H1 (cell line): ENCODE measurements around the gene MAPK8IP3. TPM values are rescaled to one million over a fixed set of nuclear protein-coding genes. Genes with fewer than 3 reads are reported as not detected.

Experiments used
- CTCF ChIA-PET: fragments of 300-600 bp; sonication (Branson Sonifier 250); formaldehyde crosslinking; loops from one replicate; lab custom pipeline; 2021; ENCODE audit not compliant: partially characterized antibody; lab: Charles Lee
- POLR2A ChIA-PET: fragments of 300-600 bp; sonication (Branson Sonifier 250); formaldehyde crosslinking; loops from one replicate; lab custom pipeline; 2021; ENCODE audit warnings: inconsistent platforms; ENCODE audit not compliant: partially characterized antibody; lab: Charles Lee
- DNase-seq, 2 experiments: peaks; one replicate each; pipeline versions ENCODE4 v3.0.0 to v3.0.0-alpha.2; 2010 to 2022; ENCODE audit warnings: low spot score in 2 of 2, low read depth in 1 of 2, mixed read lengths in 1 of 2
- FAIRE-seq: peaks from 2 replicates; lab custom pipeline; 2011; peaks lifted over from hg19 to GRCh38; lab: Jason Lieb, UNC
- H2AFZ ChIP-seq: 2 replicates; pipeline ENCODE4 v1.8.1; 2012; ENCODE audit warnings: low read length, inconsistent platforms
- H2AK5ac ChIP-seq: 2 replicates; pipeline ENCODE4 v1.6.1; 2013; ENCODE audit warnings: low read depth, low read length
- H2BK120ac ChIP-seq: replicated peaks from 2 replicates; pipeline ENCODE3; 2013; ENCODE audit warnings: low read depth, low read length, inconsistent platforms
- H2BK12ac ChIP-seq: 2 replicates; pipeline ENCODE4 v1.6.1; 2013; ENCODE audit warnings: low read depth, low read length
- H2BK15ac ChIP-seq: 2 replicates; pipeline ENCODE4 v1.6.1; 2013; ENCODE audit warnings: low read length
- H2BK20ac ChIP-seq: 2 replicates; pipeline ENCODE4 v1.6.1; 2013; ENCODE audit warnings: low read length
- H2BK5ac ChIP-seq: 2 replicates; pipeline ENCODE4 v1.6.1; 2013; ENCODE audit warnings: low read depth, low read length
- H3K14ac ChIP-seq: 2 replicates; pipeline ENCODE4 v1.6.1; 2013; ENCODE audit warnings: inconsistent platforms; ENCODE audit not compliant: insufficient read length
- H3K18ac ChIP-seq: 2 replicates; pipeline ENCODE4 v1.6.1; 2013; ENCODE audit warnings: low read length; ENCODE audit errors: extremely low read depth
- H3K23ac ChIP-seq: 2 replicates; pipeline ENCODE4 v1.6.1; 2013; ENCODE audit warnings: inconsistent platforms; ENCODE audit not compliant: insufficient read length
- H3K23me2 ChIP-seq: 2 replicates; pipeline ENCODE4 v1.6.1; 2013; ENCODE audit warnings: low read depth, low read length
- H3K27ac ChIP-seq: 2 replicates; pipeline ENCODE4 v1.6.1; 2011; ENCODE audit warnings: low read depth, low read length, inconsistent platforms
- H3K27me3 ChIP-seq, 4 experiments: replicated peaks in 1 of 4; 1 replicate in 1 of 4; 2 replicates in 3 of 4; pipeline versions ENCODE4 v1.6.1 to v1.8.1; 2011 to 2013; ENCODE audit warnings: low read length in 3 of 4, mild to moderate bottlenecking in 3 of 4, inconsistent platforms in 2 of 4, mixed read lengths in 2 of 4, moderate library complexity in 1 of 4; ENCODE audit not compliant: control insufficient read depth in 3 of 4, insufficient read depth in 3 of 4; ENCODE audit errors: extremely low read depth in 1 of 4
- H3K36me3 ChIP-seq, 4 experiments: 2 replicates each; pipeline versions ENCODE4 v1.6.1 to v1.8.1; 2011 to 2013; ENCODE audit warnings: mild to moderate bottlenecking in 4 of 4, low read length in 3 of 4, moderate library complexity in 2 of 4, control low read depth in 1 of 4, inconsistent platforms in 1 of 4; ENCODE audit not compliant: insufficient read depth in 4 of 4, control insufficient read depth in 2 of 4
- H3K4ac ChIP-seq: replicated peaks from 2 replicates; pipeline ENCODE3; 2013; ENCODE audit warnings: low read length, low read depth, mixed read lengths, inconsistent platforms; ENCODE audit not compliant: insufficient read length
- H3K4me1 ChIP-seq, 4 experiments: replicated peaks in 1 of 4; 1 replicate in 1 of 4; 2 replicates in 3 of 4; pipeline versions ENCODE4 v1.6.1 to v1.8.1; 2011 to 2013; ENCODE audit warnings: low read length in 3 of 4, inconsistent platforms in 2 of 4, mixed read lengths in 1 of 4; ENCODE audit not compliant: insufficient read depth in 4 of 4, control insufficient read depth in 3 of 4
- H3K4me2 ChIP-seq, 2 experiments: 2 replicates each; pipeline versions ENCODE4 v1.6.1 to v1.8.1; 2011 to 2013; ENCODE audit warnings: low read depth in 2 of 2, low read length in 2 of 2, control low read depth in 1 of 2, inconsistent platforms in 1 of 2, mild to moderate bottlenecking in 1 of 2; ENCODE audit not compliant: insufficient read depth in 1 of 2
- H3K4me3 ChIP-seq, 4 experiments: fragments of 200-600, 300-600 bp in 1 of 4; sonication (generic), shearing (Covaris generic), sonication (Bioruptor Twin) in 1 of 4; 2 replicates each; pipeline versions ENCODE4 v1.5.1 to v1.8.1; 2011 to 2016; ENCODE audit warnings: low read length in 4 of 4, low read depth in 3 of 4, control low read depth in 2 of 4, inconsistent platforms in 2 of 4, mild to moderate bottlenecking in 2 of 4, mixed read lengths in 1 of 4, moderate library complexity in 1 of 4; ENCODE audit not compliant: insufficient read depth in 2 of 4; ENCODE audit errors: extremely low read depth in 1 of 4
- H3K56ac ChIP-seq: replicated peaks from 2 replicates; pipeline ENCODE3; 2013; ENCODE audit warnings: low read depth, mild to moderate bottlenecking, mixed read lengths, low read length, inconsistent platforms; ENCODE audit not compliant: insufficient read length
- H3K79me1 ChIP-seq: 2 replicates; pipeline ENCODE4 v1.6.1; 2013; ENCODE audit warnings: low read depth, low read length, control low read depth
- H3K79me2 ChIP-seq, 2 experiments: 2 replicates each; pipeline versions ENCODE4 v1.6.1 to v1.8.1; 2012 to 2013; ENCODE audit warnings: low read length in 2 of 2, mild to moderate bottlenecking in 2 of 2, inconsistent platforms in 1 of 2; ENCODE audit not compliant: insufficient read depth in 2 of 2, control insufficient read depth in 1 of 2
- H3K9ac ChIP-seq, 4 experiments: replicated peaks in 1 of 4; 1 replicate in 1 of 4; 2 replicates in 3 of 4; pipeline versions ENCODE4 v1.6.1 to v1.8.1; 2011 to 2013; ENCODE audit warnings: low read depth in 3 of 4, low read length in 3 of 4, control low read depth in 2 of 4, mild to moderate bottlenecking in 2 of 4, moderate library complexity in 2 of 4, inconsistent platforms in 1 of 4; ENCODE audit errors: extremely low read depth in 1 of 4
- H3K9me3 ChIP-seq, 2 experiments: 2 replicates each; pipeline versions ENCODE4 v1.6.1 to v1.8.1; 2012 to 2013; ENCODE audit warnings: mild to moderate bottlenecking in 2 of 2, moderate library complexity in 2 of 2, control low read depth in 1 of 2, inconsistent platforms in 1 of 2, low read depth in 1 of 2, low read length in 1 of 2, mixed read lengths in 1 of 2; ENCODE audit not compliant: insufficient read depth in 2 of 2
- H4K20me1 ChIP-seq, 2 experiments: replicated peaks in 1 of 2; 2 replicates each; pipeline versions ENCODE3 to v1.8.1; 2011 to 2013; ENCODE audit warnings: inconsistent platforms in 2 of 2, low read length in 2 of 2, mild to moderate bottlenecking in 1 of 2; ENCODE audit not compliant: insufficient read depth in 2 of 2, control insufficient read depth in 1 of 2
- H4K5ac ChIP-seq: 2 replicates; pipeline ENCODE4 v1.6.1; 2013; ENCODE audit warnings: low read length, low read depth, mixed read lengths, inconsistent platforms; ENCODE audit not compliant: insufficient read length
- H4K8ac ChIP-seq: 2 replicates; pipeline ENCODE4 v1.8.0; 2013; ENCODE audit warnings: mild to moderate bottlenecking, moderate library complexity, low read length, inconsistent platforms; ENCODE audit not compliant: insufficient read depth; ENCODE audit errors: extremely low read depth
- H4K91ac ChIP-seq: replicated peaks from 2 replicates; pipeline ENCODE3; 2013; ENCODE audit warnings: low read length, mixed read lengths, inconsistent platforms; ENCODE audit not compliant: insufficient read length
- ATF3 ChIP-seq: IDR thresholded peaks from 2 replicates; pipeline ENCODE4 v1.6.1; 2011; ENCODE audit warnings: low read depth, mild to moderate bottlenecking, low read length; ENCODE audit not compliant: insufficient read depth
- BACH1 ChIP-seq: IDR thresholded peaks from 2 replicates; pipeline ENCODE4 v1.6.1; 2012; ENCODE audit warnings: low read length, improper control_type of control experiment
- BCL11A ChIP-seq, 2 experiments: IDR thresholded peaks; one replicate each; pipeline ENCODE4 v1.6.1; 2011; ENCODE audit warnings: low read depth in 2 of 2, low read length in 2 of 2, mild to moderate bottlenecking in 2 of 2
- CBX5 ChIP-seq: fragments of 300-800, 300-1000 bp; sonication (generic); IDR thresholded peaks from 2 replicates; pipeline ENCODE4 v1.7.1; 2016; ENCODE audit warnings: antibody characterized with exemption, low read length, low read depth
- CTBP2 ChIP-seq: IDR thresholded peaks from 2 replicates; pipeline ENCODE4 v1.7.0; 2011; ENCODE audit warnings: borderline replicate concordance, mild to moderate bottlenecking, moderate library complexity, mixed read lengths, low read length; ENCODE audit not compliant: insufficient read depth, insufficient read length
- KDM1A ChIP-seq: fragments of 200-600, 300-600 bp; sonication (generic); IDR thresholded peaks from 2 replicates; pipeline ENCODE4 v1.7.1; 2016; ENCODE audit warnings: mild to moderate bottlenecking, low read length, borderline replicate concordance
- KDM4A ChIP-seq: IDR thresholded peaks from one replicate; pipeline ENCODE4 v1.7.1; 2012; ENCODE audit warnings: low read depth, mild to moderate bottlenecking, moderate library complexity, low read length, inconsistent platforms; ENCODE audit not compliant: severe bottlenecking
- KDM5A ChIP-seq: fragments of 200-600 bp; IDR thresholded peaks from 2 replicates; pipeline ENCODE4 v1.7.1; 2012; ENCODE audit warnings: mild to moderate bottlenecking, low read length, inconsistent platforms, mixed read lengths
- MAFK ChIP-seq: IDR thresholded peaks from 2 replicates; pipeline ENCODE4 v1.6.1; 2012; ENCODE audit warnings: low read depth, mild to moderate bottlenecking, improper control_type of control experiment, low read length
- POLR2A ChIP-seq, 2 experiments: IDR thresholded peaks; 1 replicate in 1 of 2; 2 replicates in 1 of 2; pipeline ENCODE4 v1.6.1; 2011; ENCODE audit warnings: low read depth in 2 of 2, low read length in 2 of 2, mild to moderate bottlenecking in 2 of 2; ENCODE audit errors: control extremely low read depth in 1 of 2
- SIX5 ChIP-seq: IDR thresholded peaks from 2 replicates; pipeline ENCODE4 v1.6.1; 2011; ENCODE audit warnings: mild to moderate bottlenecking, low read depth, low read length
- SUZ12 ChIP-seq: fragments of 200-600 bp; sonication (generic); IDR thresholded peaks from 2 replicates; pipeline ENCODE4 v1.6.1; 2012; ENCODE audit warnings: mild to moderate bottlenecking, inconsistent platforms, low read length, moderate library complexity, mixed read lengths
- TBP ChIP-seq: IDR thresholded peaks from 2 replicates; pipeline ENCODE4 v1.6.1; 2011; ENCODE audit warnings: low read depth, low read length, improper control_type of control experiment
- WGBS, 2 experiments: shearing (Covaris generic) in 1 of 2; methylation state at CpG; one replicate each; pipeline versions ENCODE4 v1.1.6 to v1.1.7; 2013 to 2015; ENCODE audit warnings: low lambda C conversion rate in 2 of 2, mixed read lengths in 2 of 2, inconsistent platforms in 1 of 2, low coverage in 1 of 2, missing lambda C conversion rate in 1 of 2; ENCODE audit not compliant: insufficient replicate concordance in 2 of 2, insufficient coverage in 1 of 2, insufficient read length in 1 of 2; ENCODE audit errors: extremely low coverage in 1 of 2, missing lambda C conversion rate in 1 of 2; 5-methylcytosine and 5-hydroxymethylcytosine counted together
- polyA plus RNA-seq, 7 experiments: library from polyadenylated mRNA; depleted of rRNA in 3 of 7; stranded (reverse) in 5 of 7; unstranded in 2 of 7; fragments of >200 nt in 5 of 7; fragments of 200-250 nt in 2 of 7; gene quantifications; 1 replicate in 5 of 7; 2 replicates in 1 of 7; 4 replicates in 1 of 7; pipeline versions ENCODE4 v1.2.1 to v1.2.3, GENCODE V29; 2011 to 2013; ENCODE audit warnings: missing spikeins in 2 of 7, mixed read lengths in 2 of 7
- total RNA-seq: library from RNA; stranded (reverse); fragmentation: NEBNext Ultra II Directional; extraction: Animal tissue kit (Norgen Biotek cat#: 25700); gene quantifications from 2 replicates; pipeline ENCODE4 v1.2.1, GENCODE V29; 2021

The MAPK8IP3 gene
- total and polyA plus RNA-seq, 2 of the 8 experiments (the other 6 are each of a cell fraction or from before 2014, with no cell fraction given): 16.9 to 43.4 TPM

DNA sequence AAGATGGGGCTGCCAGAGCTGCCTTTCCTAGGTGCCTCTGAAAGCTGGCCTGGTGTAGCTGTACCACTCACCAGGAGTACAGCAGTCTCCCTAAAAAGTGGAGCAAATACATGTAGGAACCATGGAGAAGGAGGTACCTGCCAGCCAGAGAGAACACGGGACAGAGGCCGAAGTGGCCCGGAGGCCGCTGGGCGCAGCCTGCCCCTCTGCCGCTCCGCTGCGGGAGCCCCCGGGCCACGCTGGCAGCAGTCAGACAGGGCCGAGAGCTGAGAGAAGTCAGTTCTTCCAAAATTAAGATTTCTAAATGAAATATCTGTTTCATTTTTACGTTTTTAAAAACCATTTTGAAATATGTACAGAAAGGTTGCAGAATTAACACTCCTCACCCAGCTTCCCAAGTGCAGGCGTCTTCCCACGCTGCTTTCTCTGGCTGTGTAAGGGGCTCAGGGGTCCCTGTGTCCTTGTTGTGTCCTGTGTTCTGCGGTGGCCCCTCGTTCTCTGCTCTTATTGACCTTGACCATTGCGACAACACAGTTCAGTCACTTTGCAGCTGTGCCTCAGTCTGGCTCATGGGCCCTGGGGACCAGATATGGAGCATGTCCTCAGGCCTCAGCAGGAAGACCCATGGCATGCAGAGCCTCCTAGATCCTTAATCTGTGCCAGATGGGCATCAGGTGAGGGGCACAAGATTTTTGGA, 5.0 kb downstream of the MAPK8IP3 start:
- H3K18ac ChIP-seq: no peak overlapping the region
- H3K4me3 ChIP-seq: no peak overlapping the region
- H4K8ac ChIP-seq: no peak overlapping the region
- H3K14ac ChIP-seq: no peak overlapping the region
- FAIRE-seq (no peak), DNase-seq (no peak)
- H2BK20ac ChIP-seq: no peak overlapping the region
- no peak overlapping the region for H3K56ac ChIP-seq
- no peak overlapping the region for H2BK120ac ChIP-seq
- no peaks in the 10 kb centered on the region for H3K27me3 ChIP-seq
- no peaks in the 10 kb centered on the region for H3K9me3 ChIP-seq
- no peak overlapping the region for H3K27ac ChIP-seq
- no peak overlapping the region for H2BK15ac ChIP-seq
- no peak overlapping the region for H4K91ac ChIP-seq
- H3K23ac ChIP-seq: no peak overlapping the region
- no peak overlapping the region for H2BK12ac ChIP-seq
- H3K79me1 ChIP-seq: peaks cover 22% of the 10 kb centered on the region
- no peak overlapping the region for H3K4ac ChIP-seq
- CTCF ChIA-PET: interaction anchor here (1.0 kb wide), 1 partner anchor 9 kb away, joined by 3 read pairs; no protein-coding TSS in a partner anchor
- POLR2A ChIA-PET: interaction anchor here (0.7 to 1.2 kb wide), 3 partner anchors 20 to 99 kb away, joined by 3 read pairs; partner anchors contain the start of gene IFT140
- H3K23me2 ChIP-seq: peaks cover 8% of the 10 kb centered on the region
- H2AK5ac ChIP-seq: no peak overlapping the region
- H3K4me2 ChIP-seq: no peak overlapping the region
- no peak overlapping the region for H3K9ac ChIP-seq
- H4K20me1 ChIP-seq: peaks cover 17 to 34% of the 10 kb centered on the region in 2 experiments
- H3K79me2 ChIP-seq: peaks cover 3 to 68% of the 10 kb centered on the region in 2 experiments
- no peaks in the 10 kb centered on the region; a peak in 1 of 8 replicates for H3K36me3 ChIP-seq
- peaks cover 11 to 30% (median 16%) of the 10 kb centered on the region in 4 experiments for H3K4me1 ChIP-seq
- H2BK5ac ChIP-seq: no peak overlapping the region
- WGBS, 2 experiments: 92% methylated on average over 17 of the region's 17 CpGs; no CpG with 5 or more reads in 1 of the 2 experiments
- H4K5ac ChIP-seq: no peak overlapping the region
- H2AFZ ChIP-seq: no peak overlapping the region
- TF ChIP-seq CTBP2 (no peak), MAFK (no peak), CBX5 (no peak), BCL11A (IDR thresholded peaks at IDR 0.05; ENCODE audit: low read depth in 2 of 2, low read length in 2 of 2) (no peak), KDM4A (no peak), TBP (no peak), ATF3 (no peak), KDM1A (no peak), POLR2A (IDR thresholded peaks at IDR 0.05; ENCODE audit: control extremely low read depth in 1 of 2, low read depth in 2 of 2, low read length in 2 of 2) (no peak), KDM5A (no peak), BACH1 (no peak), SIX5 (no peak), SUZ12 (no peak)
